HG03064 (cell line): ENCODE data around the gene LRRC36.

ENCODE experiments used
- ATAC-seq: cut with Tn5 transposase; IDR thresholded peaks from one replicate; pipeline ENCODE4 v1.9.1; 2021; ENCODE audit warnings: low read depth; ENCODE audit not compliant: unreplicated experiment

The LRRC36 gene

GRCh38 chr16:67419931-67420330, 93.3 kb downstream of the LRRC36 start:
- ATAC-seq: no peak

GRCh38 chr16:67421030-67421429, 94.4 kb downstream of the LRRC36 start:
- no peak for ATAC-seq

GRCh38 chr16:67423015-67423414, 96.4 kb downstream of the LRRC36 start:
- ATAC-seq: no peak

GRCh38 chr16:67423611-67424260, 97.1 kb downstream of the LRRC36 start:
- no peak for ATAC-seq

DNA sequence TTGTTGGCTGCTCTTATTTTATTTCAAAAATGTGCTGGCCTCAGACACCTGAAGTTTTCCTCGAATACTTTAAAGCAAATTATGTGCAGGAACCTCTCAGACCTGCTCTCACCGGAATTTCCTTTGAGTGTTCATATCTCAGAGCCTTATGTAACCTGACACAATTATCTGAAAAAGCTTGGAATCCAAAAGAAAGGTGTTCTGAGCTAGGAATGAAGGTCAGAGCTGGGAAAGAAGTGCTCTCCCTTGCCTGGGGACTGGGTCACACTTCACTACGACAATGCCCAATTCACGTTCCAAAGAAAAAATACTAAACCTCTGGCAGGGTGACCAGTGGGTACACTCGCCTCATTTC, 97.6 kb downstream of the LRRC36 start:
- ATAC-seq: no peak

DNA sequence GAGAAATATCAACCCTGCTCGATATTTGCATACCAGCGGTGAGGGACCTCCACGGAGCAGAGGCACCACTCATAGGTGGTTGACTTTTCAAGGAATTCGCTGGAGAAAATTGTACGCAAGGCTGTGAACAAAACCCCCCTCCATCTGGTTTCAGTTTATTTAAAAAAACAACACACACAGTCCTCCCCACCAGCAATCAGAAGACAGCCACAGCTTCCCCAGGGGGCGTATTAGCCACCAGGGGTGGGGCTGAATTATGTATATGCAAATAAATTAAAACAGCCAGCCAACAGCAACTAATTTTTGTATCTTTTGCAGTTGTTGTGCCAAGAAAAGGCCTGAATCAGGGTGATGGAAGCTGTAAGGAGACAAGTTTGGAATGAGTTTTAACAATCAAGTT, 98.4 kb downstream of the LRRC36 start:
- no peak for ATAC-seq

GRCh38 chr16:67425580-67425979, 99.0 kb downstream of the LRRC36 start:
- ATAC-seq: no peak

- no peak for ATAC-seq
Measured at GRCh38 chr16:67426022-67426421, 99.4 kb downstream of the LRRC36 start.

DNA sequence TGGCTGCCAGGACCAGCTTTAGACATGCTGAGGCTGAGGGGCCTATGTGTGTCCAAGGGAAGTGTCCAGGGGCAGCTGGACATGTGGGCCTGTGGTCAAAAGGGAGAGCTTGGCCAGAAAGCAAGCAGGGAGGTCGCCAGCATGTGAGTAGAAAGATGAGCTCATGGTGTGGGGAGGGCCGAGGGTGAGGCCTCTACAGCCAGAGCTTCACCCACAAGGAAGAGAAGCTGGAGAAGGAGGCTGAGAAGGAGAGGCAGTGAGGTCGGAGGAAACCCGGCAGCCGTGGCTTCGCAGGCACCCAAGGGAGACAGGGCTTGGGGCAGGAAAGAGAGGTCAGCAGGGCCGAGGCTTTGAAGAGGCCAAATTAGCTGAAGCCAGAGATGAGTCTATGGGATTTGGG, 100.3 kb downstream of the LRRC36 start:
- no peak for ATAC-seq

- ATAC-seq: no peak
Measured at GRCh38 chr16:67428146-67428731, 101.6 kb downstream of the LRRC36 start.

GRCh38 chr16:67429053-67429798, 102.6 kb downstream of the LRRC36 start:
- ATAC-seq: no peak

- ATAC-seq: no peak
Measured at GRCh38 chr16:67429799-67430503, 103.3 kb downstream of the LRRC36 start.

- ATAC-seq: no peak
Measured at GRCh38 chr16:67430504-67430976, 103.9 kb downstream of the LRRC36 start.

GRCh38 chr16:67430977-67431774, 104.6 kb downstream of the LRRC36 start, which contains the start of gene HSD11B2:
Gene HSD11B2, plus strand, starts transcription at chr16:67431121. Its CDS starts 128 bp downstream, at chr16:67431249.
- ATAC-seq: no peak

- no peak for ATAC-seq
Measured at GRCh38 chr16:67431775-67432505, 105.3 kb downstream of the LRRC36 start.

GRCh38 chr16:67432506-67432890, 105.9 kb downstream of the LRRC36 start:
- ATAC-seq: no peak

DNA sequence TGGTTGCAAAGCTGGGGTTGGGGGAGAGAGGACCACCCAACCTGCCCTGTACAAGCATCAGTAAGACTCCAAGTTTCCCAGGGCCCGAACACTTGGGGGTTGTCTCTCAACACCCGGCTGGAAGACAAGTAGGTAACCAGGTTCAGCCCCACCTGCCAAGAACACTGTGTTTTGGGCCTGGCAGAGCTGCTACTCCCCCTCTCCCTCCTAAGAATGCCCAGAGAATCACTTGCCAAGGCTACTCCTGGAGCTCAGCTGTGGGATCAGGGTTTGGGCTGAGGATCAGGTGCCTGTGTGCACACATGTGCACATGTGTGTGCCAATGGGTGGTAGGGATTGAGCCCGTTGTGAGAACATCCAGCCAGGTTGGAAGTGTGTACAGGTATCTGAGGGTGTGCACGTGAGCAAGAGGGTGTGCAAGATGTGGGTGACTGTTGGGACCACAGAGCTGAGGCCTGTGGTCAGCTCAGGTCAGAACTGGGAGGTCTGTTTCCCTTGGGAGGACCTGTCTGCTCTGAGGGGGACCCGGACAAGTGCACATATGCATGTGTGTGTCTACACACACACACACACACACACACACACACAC, 106.6 kb downstream of the LRRC36 start:
- ATAC-seq: no peak
